Peyer's patch (tissue), 4 donors: ENCODE measurements around the gene TRIM9. TPM values are rescaled to one million over a fixed set of nuclear protein-coding genes. Genes with fewer than 3 reads are reported as not detected.

Source experiments
- DNase-seq, 3 donors: peaks; one replicate each; pipeline ENCODE4 v3.0.0-alpha.2; 2017 to 2019
- H3K27ac ChIP-seq, 4 donors: fragments of 200-600 bp; sonication (generic); one replicate each; pipeline ENCODE4 v1.5.1; 2016 to 2019
- H3K27me3 ChIP-seq, 2 donors: fragments of 200-600 bp; sonication (generic); one replicate each; pipeline ENCODE4 v1.5.1; 2019
- H3K36me3 ChIP-seq, 3 donors: fragments of 200-600 bp; sonication (generic); one replicate each; pipeline ENCODE4 v1.5.1; 2016 to 2019
- H3K4me1 ChIP-seq, 4 donors: fragments of 200-600 bp; sonication (generic); one replicate each; pipeline ENCODE4 v1.5.1; 2016 to 2019
- H3K4me3 ChIP-seq, 4 donors: fragments of 200-600 bp; sonication (generic); 1 replicate in 3 of 4; 2 replicates in 1 of 4; pipeline ENCODE4 v1.5.1; 2016 to 2019; ENCODE audit warnings: mild to moderate bottlenecking in 1 of 4
- H3K9me3 ChIP-seq, 4 donors: fragments of 200-600 bp; sonication (generic); one replicate each; pipeline ENCODE4 v1.5.1; 2016 to 2019; ENCODE audit warnings: mild to moderate bottlenecking in 1 of 4
- CTCF ChIP-seq, 6 experiments: fragments of 450-650 bp in 4 of 6; fragments of 200-600 bp in 2 of 6; sonication (generic) in 1 of 6; IDR thresholded peaks; one replicate each; pipeline ENCODE4 v1.5.1; 2017 to 2019; ENCODE audit warnings: antibody characterized with exemption in 6 of 6, mild to moderate bottlenecking in 3 of 6, moderate library complexity in 1 of 6
- POLR2A ChIP-seq, 2 donors: fragments of 450-650 bp; IDR thresholded peaks; one replicate each; pipeline ENCODE4 v1.5.1; 2017; ENCODE audit warnings: antibody characterized with exemption in 2 of 2, mild to moderate bottlenecking in 2 of 2, moderate library complexity in 2 of 2
- total RNA-seq, 4 donors: library from RNA; depleted of rRNA; stranded (reverse); fragments of >200 nt; gene quantifications; one replicate each; pipeline ENCODE4 v1.1.0, GENCODE V29; 2016

The TRIM9 gene
- total RNA-seq, 4 donors from 2014 or later = 0.35 to 5.0 (median 2.2) TPM

DNA sequence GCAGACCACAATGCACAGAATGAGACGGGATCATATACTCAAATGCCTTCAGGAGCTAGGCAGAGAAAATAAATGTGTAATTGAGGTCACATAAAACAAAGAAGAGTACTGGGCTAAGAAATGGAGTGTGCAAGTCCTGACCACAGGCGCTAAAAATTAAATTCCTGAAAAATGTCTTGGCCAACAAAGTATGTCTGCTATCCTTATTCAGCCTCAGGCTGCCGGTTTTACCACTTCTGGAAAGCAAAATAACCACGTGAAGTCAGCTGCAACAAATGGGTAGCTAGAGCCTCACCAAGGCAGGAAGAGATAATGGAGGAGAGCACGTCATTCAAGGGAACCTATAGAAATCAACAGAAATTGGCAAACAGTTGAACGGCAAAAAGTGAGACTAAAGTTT lies 153.8 kb downstream of the TRIM9 start:
- peaks cover 0 to 13% (median 4%) of the 10 kb centered on the region in 4 donors for H3K4me1 ChIP-seq
- H3K4me3 ChIP-seq = no peak overlapping the region
- no peak overlapping the region for H3K27ac ChIP-seq
- no peaks in the 10 kb centered on the region for H3K9me3 ChIP-seq
- no peaks in the 10 kb centered on the region for H3K36me3 ChIP-seq
- TF ChIP-seq POLR2A (IDR thresholded peaks at IDR 0.05) = no peak
- TF ChIP-seq CTCF (IDR thresholded peaks at IDR 0.05) = no peak
- no peak for DNase-seq
- H3K27me3 ChIP-seq = no peaks in the 10 kb centered on the region

GRCh38 chr14:50937800-50938199 lies 157.1 kb downstream of the TRIM9 start:
- Histone ChIP-seq H3K9me3 (no peaks in the 10 kb centered on the region), H3K4me1 (no peaks in the 10 kb centered on the region), H3K4me3 (no peak overlapping the region), H3K36me3 (no peaks in the 10 kb centered on the region), H3K27me3 (no peaks in the 10 kb centered on the region), H3K27ac (no peak overlapping the region)
- no peak for DNase-seq
- TF ChIP-seq POLR2A (IDR thresholded peaks at IDR 0.05) (no peak), CTCF (IDR thresholded peaks at IDR 0.05) (no peak)

DNA sequence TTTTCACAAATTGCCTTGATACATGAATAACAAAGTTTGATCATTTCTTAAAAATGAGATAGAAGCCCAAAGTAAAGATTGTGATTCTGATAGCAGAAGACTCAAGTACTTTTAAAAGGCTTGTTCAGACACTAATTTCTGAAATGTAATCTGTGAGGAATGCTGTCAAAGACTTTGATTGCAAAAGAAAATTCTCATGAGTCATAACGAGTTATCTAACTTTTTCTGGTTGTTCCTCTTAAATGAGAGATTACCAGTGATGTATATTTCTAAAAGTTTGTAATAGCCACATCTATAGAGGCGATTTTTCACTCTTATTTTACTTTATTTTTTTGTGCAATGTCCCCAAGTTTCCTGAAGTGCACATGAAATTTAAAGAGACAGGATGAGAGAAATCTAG lies 157.6 kb downstream of the TRIM9 start:
- H3K4me3 ChIP-seq = no peak overlapping the region
- no peak overlapping the region for H3K27ac ChIP-seq
- no peaks in the 10 kb centered on the region for H3K4me1 ChIP-seq
- no peak for TF ChIP-seq POLR2A (IDR thresholded peaks at IDR 0.05)
- no peak for TF ChIP-seq CTCF (IDR thresholded peaks at IDR 0.05)
- DNase-seq = no peak
- no peaks in the 10 kb centered on the region for H3K9me3 ChIP-seq
- no peaks in the 10 kb centered on the region for H3K27me3 ChIP-seq
- no peaks in the 10 kb centered on the region for H3K36me3 ChIP-seq

- TF ChIP-seq POLR2A (IDR thresholded peaks at IDR 0.05) (no peak), CTCF (IDR thresholded peaks at IDR 0.05) (no peak)
- Histone ChIP-seq H3K27me3 (no peaks in the 10 kb centered on the region), H3K4me3 (no peak overlapping the region), H3K27ac (no peak overlapping the region), H3K36me3 (no peaks in the 10 kb centered on the region), H3K9me3 (no peaks in the 10 kb centered on the region), H3K4me1 (no peaks in the 10 kb centered on the region)
- DNase-seq = no peak
These were observed 158.0 kb downstream of the TRIM9 start for GRCh38 chr14:50936882-50937281.

DNA sequence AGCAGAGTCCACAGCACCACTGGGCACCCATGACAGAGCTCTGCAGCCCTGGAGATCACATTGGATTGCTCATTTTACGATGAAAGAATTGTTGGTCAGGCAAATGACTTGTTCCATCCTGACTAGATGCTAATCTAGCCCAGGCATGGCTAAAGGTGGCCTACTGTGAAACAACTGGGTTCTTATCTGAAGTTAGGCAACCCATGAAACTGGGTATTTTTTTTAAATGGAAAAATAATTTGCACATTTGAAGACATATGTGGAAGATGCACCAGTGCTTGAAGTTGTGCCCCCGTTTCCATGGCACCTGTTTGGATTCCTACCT lies 158.9 kb downstream of the TRIM9 start:
- Histone ChIP-seq H3K4me3 (no peak overlapping the region), H3K9me3 (no peaks in the 10 kb centered on the region), H3K27ac (no peak overlapping the region), H3K36me3 (peaks cover 0 to 3% (median 0%) of the 10 kb centered on the region in 3 donors), H3K4me1 (no peaks in the 10 kb centered on the region), H3K27me3 (no peaks in the 10 kb centered on the region)
- TF ChIP-seq POLR2A (IDR thresholded peaks at IDR 0.05) = no peak
- TF ChIP-seq CTCF (IDR thresholded peaks at IDR 0.05) = no peak
- DNase-seq = no peak
